Measurements from ENCODE around the gene RXRA. TPM values are rescaled to one million over a fixed set of nuclear protein-coding genes. Genes with fewer than 3 reads are reported as not detected.

Gene RXRA
- polyA plus RNA-seq, 3 donors, result 15.8 to 91.0 (median 23.2) TPM

GRCh38 chr9:134388289-134388808, 62.1 kb downstream of the RXRA start:
- Mint-ChIP-seq H3K9me3 (peaks cover 0 to 3% (median 0%) of the 10 kb centered on the region in 7 donors), H3K36me3 (peaks cover 28 to 74% of the 10 kb centered on the region in 2 donors), H3K4me1 (peaks cover 89% of the 10 kb centered on the region), H3K4me3 (no peak overlapping the region), H3K27ac (peak overlapping the region in 2 of 7 donors; percentile 6 to 70), H3K27me3 (ENCODE audit: low read depth in 3 of 3) (peaks cover 0 to 3% (median 3%) of the 10 kb centered on the region in 3 donors)
- H3K9ac ChIP-seq (ENCODE audit: insufficient read depth, low read length, poor library complexity, severe bottlenecking), result no peak overlapping the region
- 96% methylated on average over 10 of the region's 15 CpGs for WGBS (ENCODE audit: insufficient coverage)
- peaks cover 100% of the 10 kb centered on the region for H4K20me1 ChIP-seq (ENCODE audit: insufficient read depth, low read length)
- H2AFZ ChIP-seq (ENCODE audit: insufficient read depth, low read depth, low read length, poor library complexity, severe bottlenecking), result no peak overlapping the region
- H3K4me2 ChIP-seq (replicated peaks; ENCODE audit: extremely low read depth, low read length, poor library complexity, severe bottlenecking), result no peak overlapping the region
- no peak overlapping the region for H3K4me3 ChIP-seq (replicated peaks in 1 of 3; ENCODE audit: low read depth in 2 of 3, low read length in 3 of 3)
- no peaks in the 10 kb centered on the region for H3K9me3 ChIP-seq (replicated peaks in 1 of 2; ENCODE audit: control insufficient read depth in 1 of 2, insufficient read depth in 1 of 2, low read length in 2 of 2)
- no peak for DNase-seq
- H3K36me3 ChIP-seq (replicated peaks in 1 of 2; ENCODE audit: control insufficient read depth in 1 of 2, insufficient read depth in 2 of 2, low read length in 2 of 2), result peaks cover 20 to 39% of the 10 kb centered on the region in 2 donors
- intact Hi-C loops (cut with micrococcal nuclease), result no loop called here
- TF ChIP-seq CTCF (IDR thresholded peaks at IDR 0.05), result no peak
- peaks cover 90 to 99% of the 10 kb centered on the region in 2 donors for H3K4me1 ChIP-seq (ENCODE audit: control insufficient read depth in 1 of 2, insufficient read depth in 2 of 2, low read length in 2 of 2)
- H3K79me2 ChIP-seq (ENCODE audit: insufficient read depth, low read length), result peaks cover 99% of the 10 kb centered on the region
- H3K27ac ChIP-seq (ENCODE audit: low read depth in 1 of 2, low read length in 2 of 2), result peak overlapping the region in 1 of 2 donors; percentile 45
- no peaks in the 10 kb centered on the region for H3K27me3 ChIP-seq (ENCODE audit: control insufficient read depth in 2 of 2, insufficient read depth in 2 of 2, low read length in 2 of 2)

GRCh38 chr9:134388976-134389375, 62.7 kb downstream of the RXRA start:
- DNase-seq, result no peak
- Mint-ChIP-seq H3K27me3 (ENCODE audit: low read depth in 3 of 3) (peaks cover 2 to 3% (median 3%) of the 10 kb centered on the region in 3 donors), H3K4me3 (no peak overlapping the region), H3K4me1 (peaks cover 89% of the 10 kb centered on the region), H3K27ac (peak overlapping the region in 3 of 7 donors; percentile 6 to 50 (median 37)), H3K9me3 (peaks cover 0 to 3% (median 1%) of the 10 kb centered on the region in 7 donors), H3K36me3 (peaks cover 32 to 76% of the 10 kb centered on the region in 2 donors)
- Histone ChIP-seq H3K9me3 (replicated peaks in 1 of 2; ENCODE audit: control insufficient read depth in 1 of 2, insufficient read depth in 1 of 2, low read length in 2 of 2) (no peaks in the 10 kb centered on the region), H3K27me3 (ENCODE audit: control insufficient read depth in 2 of 2, insufficient read depth in 2 of 2, low read length in 2 of 2) (no peaks in the 10 kb centered on the region), H3K4me2 (replicated peaks; ENCODE audit: extremely low read depth, low read length, poor library complexity, severe bottlenecking) (no peak overlapping the region), H3K79me2 (ENCODE audit: insufficient read depth, low read length) (peaks cover 99% of the 10 kb centered on the region), H3K9ac (ENCODE audit: insufficient read depth, low read length, poor library complexity, severe bottlenecking) (no peak overlapping the region), H3K4me3 (replicated peaks in 1 of 3; ENCODE audit: low read depth in 2 of 3, low read length in 3 of 3) (no peak overlapping the region), H2AFZ (ENCODE audit: insufficient read depth, low read depth, low read length, poor library complexity, severe bottlenecking) (no peak overlapping the region), H3K36me3 (replicated peaks in 1 of 2; ENCODE audit: control insufficient read depth in 1 of 2, insufficient read depth in 2 of 2, low read length in 2 of 2) (peaks cover 18 to 39% of the 10 kb centered on the region in 2 donors), H3K27ac (ENCODE audit: low read depth in 1 of 2, low read length in 2 of 2) (peak overlapping the region in 1 of 2 donors; percentile 66), H4K20me1 (ENCODE audit: insufficient read depth, low read length) (peaks cover 100% of the 10 kb centered on the region), H3K4me1 (ENCODE audit: control insufficient read depth in 1 of 2, insufficient read depth in 2 of 2, low read length in 2 of 2) (peaks cover 90 to 99% of the 10 kb centered on the region in 2 donors)
- WGBS (ENCODE audit: insufficient coverage), result 98% methylated on average over 15 of the region's 17 CpGs
- intact Hi-C loops (cut with micrococcal nuclease), result no loop called here
- TF ChIP-seq CTCF (IDR thresholded peaks at IDR 0.05), result no peak
